NCI-H1417 treated with DMSO at 0.1 percent for 48 hours (cell line): ENCODE measurements around the gene ADGRB2.

Source experiments
- DNase-seq: peaks from one replicate; lab custom pipeline; 2025; lab: John Stamatoyannopoulos, UW

The ADGRB2 gene

DNA sequence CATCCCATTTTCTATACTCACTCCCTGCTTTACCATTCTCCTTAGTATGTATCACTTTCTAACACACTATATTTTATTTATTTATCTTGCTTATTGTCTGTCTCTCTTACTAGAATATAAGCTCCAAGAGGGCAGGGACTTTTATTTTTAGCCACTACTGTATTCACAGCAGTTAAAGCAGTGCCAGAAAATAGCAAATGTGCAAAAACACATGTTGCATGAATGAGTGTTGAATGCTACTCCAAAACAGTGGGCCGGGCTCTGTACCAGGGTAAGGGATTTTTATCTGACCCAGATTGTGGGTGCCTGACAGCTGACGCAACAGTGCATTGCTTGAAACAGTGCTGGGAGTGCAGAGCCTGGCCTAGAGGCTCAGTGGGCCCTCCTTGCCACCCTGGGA, 85.0 kb downstream of the ADGRB2 start:
- DNase-seq, result no peak

DNA sequence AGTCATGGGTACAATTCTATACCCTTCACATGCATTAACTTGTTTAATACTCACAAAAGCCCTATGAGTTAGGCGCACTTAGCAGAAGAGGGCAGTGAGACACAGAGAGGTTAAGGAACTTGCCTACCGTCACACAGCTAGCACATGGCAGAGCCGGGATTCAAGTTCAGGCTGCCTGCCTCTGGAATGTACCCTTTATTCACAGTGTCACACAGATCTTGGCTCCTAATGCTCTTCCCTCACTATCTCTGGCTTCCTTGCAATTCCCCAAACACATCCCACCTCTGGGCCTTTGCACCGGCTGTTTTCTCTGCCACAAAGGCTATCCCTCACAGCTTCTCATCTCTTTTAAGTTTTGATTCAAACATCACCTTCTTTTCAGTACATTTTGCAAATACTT, 85.5 kb downstream of the ADGRB2 start:
- DNase-seq, result no peak

GRCh38 chr1:31677949-31678348, 86.2 kb downstream of the ADGRB2 start:
- DNase-seq, result no peak

DNA sequence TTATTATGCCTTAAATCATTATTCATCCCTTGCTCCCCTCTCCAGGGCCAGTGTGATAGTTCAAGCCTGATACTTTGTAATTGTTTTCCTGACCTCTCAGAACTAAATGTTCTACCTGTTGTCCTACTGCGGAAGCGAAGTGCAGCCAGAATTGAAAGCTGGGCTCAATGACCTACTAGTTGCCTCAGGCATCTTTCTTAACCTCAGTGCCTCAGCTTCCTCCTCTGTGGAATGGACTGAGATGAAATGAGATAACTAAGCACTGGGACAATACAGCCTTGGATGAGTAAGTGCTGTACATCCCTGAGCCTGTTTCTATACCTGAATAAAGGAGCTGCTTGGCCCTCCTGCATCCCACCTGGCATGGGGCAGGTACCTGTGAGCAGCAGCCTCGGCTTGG, 86.7 kb downstream of the ADGRB2 start:
- no peak for DNase-seq
